Ishikawa (cell line): Measurements from ENCODE around the gene FAM120AOS.

Source experiments
- CEBPB ChIP-seq: IDR thresholded peaks from 2 replicates; pipeline ENCODE4 v1.6.1; 2012
- EGR1 ChIP-seq: IDR thresholded peaks from 2 replicates; pipeline ENCODE4 v1.6.1; 2012
- EP300 ChIP-seq: IDR thresholded peaks from 2 replicates; pipeline ENCODE4 v1.6.1; 2012; ENCODE audit warnings: borderline replicate concordance
- FOXM1 ChIP-seq: IDR thresholded peaks from 2 replicates; pipeline ENCODE4 v1.6.1; 2012; ENCODE audit warnings: low read depth, borderline replicate concordance
- NFIC ChIP-seq: IDR thresholded peaks from 2 replicates; pipeline ENCODE4 v1.6.1; 2012
- RAD21 ChIP-seq: IDR thresholded peaks from 2 replicates; pipeline ENCODE4 v1.6.1; 2012; ENCODE audit warnings: low read depth
- YY1 ChIP-seq: IDR thresholded peaks from 2 replicates; pipeline ENCODE4 v1.6.1; 2012; ENCODE audit warnings: low read depth
- ZBTB7A ChIP-seq: IDR thresholded peaks from 2 replicates; pipeline ENCODE4 v1.6.1; 2012; ENCODE audit warnings: low read depth
- TF ChIP-seq, protein P1 (sequence below): IDR thresholded peaks from 2 replicates; pipeline ENCODE4 v1.6.1; 2012
- TF ChIP-seq, protein P2 (sequence below): IDR thresholded peaks from 2 replicates; pipeline ENCODE4 v1.6.1; 2012; ENCODE audit warnings: low read depth, mild to moderate bottlenecking

DNA sequence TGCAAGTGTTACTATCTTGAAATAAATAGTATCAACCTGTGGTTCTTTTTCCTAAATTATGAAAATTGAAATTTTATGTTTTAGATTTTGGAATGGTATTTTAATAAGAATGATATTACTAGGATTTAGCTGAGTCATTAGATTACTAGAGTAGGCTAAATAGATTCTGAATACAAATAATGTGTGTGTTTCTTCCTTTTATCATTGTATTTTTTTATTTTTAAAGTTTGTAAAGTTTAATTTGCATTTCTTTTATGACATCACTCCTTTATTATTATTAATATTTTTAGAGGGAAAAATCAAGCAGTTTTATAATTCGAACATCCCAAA is 8.0 kb upstream of the FAM120AOS start:
- no peak for TF ChIP-seq FOXM1
- no peak for TF ChIP-seq EP300
- no peak for TF ChIP-seq NFIC
- TF ChIP-seq, protein P1, sequence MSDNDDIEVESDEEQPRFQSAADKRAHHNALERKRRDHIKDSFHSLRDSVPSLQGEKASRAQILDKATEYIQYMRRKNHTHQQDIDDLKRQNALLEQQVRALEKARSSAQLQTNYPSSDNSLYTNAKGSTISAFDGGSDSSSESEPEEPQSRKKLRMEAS, result no peak
- no peak for TF ChIP-seq ZBTB7A
- no peak for TF ChIP-seq CEBPB
- TF ChIP-seq, protein P2, sequence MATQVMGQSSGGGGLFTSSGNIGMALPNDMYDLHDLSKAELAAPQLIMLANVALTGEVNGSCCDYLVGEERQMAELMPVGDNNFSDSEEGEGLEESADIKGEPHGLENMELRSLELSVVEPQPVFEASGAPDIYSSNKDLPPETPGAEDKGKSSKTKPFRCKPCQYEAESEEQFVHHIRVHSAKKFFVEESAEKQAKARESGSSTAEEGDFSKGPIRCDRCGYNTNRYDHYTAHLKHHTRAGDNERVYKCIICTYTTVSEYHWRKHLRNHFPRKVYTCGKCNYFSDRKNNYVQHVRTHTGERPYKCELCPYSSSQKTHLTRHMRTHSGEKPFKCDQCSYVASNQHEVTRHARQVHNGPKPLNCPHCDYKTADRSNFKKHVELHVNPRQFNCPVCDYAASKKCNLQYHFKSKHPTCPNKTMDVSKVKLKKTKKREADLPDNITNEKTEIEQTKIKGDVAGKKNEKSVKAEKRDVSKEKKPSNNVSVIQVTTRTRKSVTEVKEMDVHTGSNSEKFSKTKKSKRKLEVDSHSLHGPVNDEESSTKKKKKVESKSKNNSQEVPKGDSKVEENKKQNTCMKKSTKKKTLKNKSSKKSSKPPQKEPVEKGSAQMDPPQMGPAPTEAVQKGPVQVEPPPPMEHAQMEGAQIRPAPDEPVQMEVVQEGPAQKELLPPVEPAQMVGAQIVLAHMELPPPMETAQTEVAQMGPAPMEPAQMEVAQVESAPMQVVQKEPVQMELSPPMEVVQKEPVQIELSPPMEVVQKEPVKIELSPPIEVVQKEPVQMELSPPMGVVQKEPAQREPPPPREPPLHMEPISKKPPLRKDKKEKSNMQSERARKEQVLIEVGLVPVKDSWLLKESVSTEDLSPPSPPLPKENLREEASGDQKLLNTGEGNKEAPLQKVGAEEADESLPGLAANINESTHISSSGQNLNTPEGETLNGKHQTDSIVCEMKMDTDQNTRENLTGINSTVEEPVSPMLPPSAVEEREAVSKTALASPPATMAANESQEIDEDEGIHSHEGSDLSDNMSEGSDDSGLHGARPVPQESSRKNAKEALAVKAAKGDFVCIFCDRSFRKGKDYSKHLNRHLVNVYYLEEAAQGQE, result no peak
- no peak for TF ChIP-seq EGR1
- TF ChIP-seq YY1, result no peak
- no peak for TF ChIP-seq RAD21
